HG03103 (cell line): Measurements from ENCODE around the gene TMUB1.
A peak's percentile ranks its signal among the peaks of the same experiment; 100 is the strongest.

Source experiments
- ATAC-seq: cut with Tn5 transposase; IDR thresholded peaks from one replicate; pipeline ENCODE4 v1.9.1; 2021; ENCODE audit warnings: low read depth; ENCODE audit not compliant: unreplicated experiment

Gene TMUB1

GRCh38 chr7:151083071-151083823 is at the start of gene TMUB1:
Gene TMUB1 (minus strand): TSS chr7:151083493. CDS start chr7:151082563, 930 bp downstream.
- ATAC-seq, result peak; percentile 34

GRCh38 chr7:151132461-151133205 is 49.3 kb upstream of the TMUB1 start:
- ATAC-seq, result no peak

- no peak for ATAC-seq
Measured at GRCh38 chr7:151131592-151132293, 48.5 kb upstream of the TMUB1 start.

GRCh38 chr7:151131224-151131591 is 47.9 kb upstream of the TMUB1 start:
- ATAC-seq, result no peak

DNA sequence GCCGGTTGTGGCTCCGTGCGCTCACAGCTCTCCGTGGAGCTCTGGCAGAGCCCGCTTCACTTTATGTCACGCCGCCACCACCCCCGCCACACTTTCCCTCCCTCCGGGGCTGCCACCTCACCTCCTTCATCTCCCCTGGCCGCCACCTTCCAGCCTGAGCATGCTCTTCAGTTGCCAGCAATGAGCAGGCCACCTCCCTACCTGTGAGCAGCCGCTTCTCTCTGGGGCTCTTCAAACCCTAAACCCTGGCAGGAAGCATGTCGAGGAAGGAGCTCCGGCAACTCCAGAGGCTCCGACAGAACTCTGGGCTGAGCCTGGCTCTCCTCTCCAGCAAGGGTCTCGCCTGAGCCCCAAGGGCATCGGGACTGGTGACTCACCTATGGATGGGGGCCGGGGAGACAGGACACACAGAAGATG is 47.5 kb upstream of the TMUB1 start:
- no peak for ATAC-seq

GRCh38 chr7:151129960-151130591 is 46.8 kb upstream of the TMUB1 start:
- ATAC-seq, result no peak

DNA sequence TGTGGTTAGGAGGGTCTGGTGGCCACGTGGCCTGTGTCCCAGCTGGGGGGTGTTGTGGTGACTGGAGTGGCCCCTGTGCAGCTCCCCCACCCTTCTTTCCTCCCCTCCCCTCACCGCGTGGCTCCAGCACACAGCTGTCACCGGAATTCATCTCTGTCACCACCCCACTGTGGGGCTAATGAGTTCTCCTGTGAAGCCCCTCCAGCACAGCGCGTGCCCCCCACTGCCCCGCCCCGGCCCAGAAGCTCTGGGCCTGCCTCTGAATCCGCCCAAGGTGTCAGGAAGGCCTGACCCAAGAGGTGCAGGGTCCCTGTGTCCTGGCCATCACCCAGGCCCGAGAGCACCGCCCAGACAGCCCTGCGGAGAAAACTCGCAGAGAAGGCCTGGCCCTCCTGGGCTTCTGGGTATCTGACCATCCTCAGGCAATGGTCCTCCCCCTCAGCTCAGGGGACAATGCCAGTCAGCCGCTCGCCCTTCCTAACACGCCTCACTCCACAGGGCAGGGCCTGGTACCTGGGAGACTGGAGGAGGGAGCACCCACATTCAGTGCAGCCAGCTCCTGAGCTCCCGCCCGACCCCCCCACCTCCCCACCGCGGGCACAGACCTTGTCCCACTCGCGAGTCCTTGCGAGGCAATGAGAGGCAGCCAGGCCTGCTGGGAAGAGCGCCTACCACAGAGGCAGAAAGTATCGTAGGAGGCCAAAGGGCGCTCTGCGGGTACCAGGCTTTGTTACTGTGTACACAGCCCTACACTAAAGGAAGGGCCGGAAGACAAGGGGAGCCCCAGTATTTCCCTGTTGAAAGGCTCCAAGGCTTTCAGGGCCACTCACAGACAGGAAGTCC is 46.0 kb upstream of the TMUB1 start:
- no peak for ATAC-seq

DNA sequence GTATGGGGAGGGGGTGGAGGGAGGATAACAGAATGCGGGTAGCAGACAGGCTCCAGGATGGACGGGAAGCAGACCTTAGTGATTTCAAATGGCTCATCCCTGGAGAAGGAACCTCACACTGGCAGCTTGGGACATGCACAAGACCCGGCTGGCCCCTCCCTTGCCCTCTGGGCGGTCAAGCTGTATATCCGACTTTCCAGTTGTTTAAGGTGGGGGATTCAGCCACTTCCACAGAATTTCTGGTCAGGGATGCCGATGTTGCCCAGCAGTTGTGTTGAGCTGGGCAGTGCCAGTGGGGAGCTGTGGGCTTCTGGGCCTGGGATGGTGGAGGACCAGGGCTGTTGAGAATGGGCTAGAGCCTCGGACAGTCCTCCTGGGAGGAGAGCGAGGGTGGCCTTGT is 45.4 kb upstream of the TMUB1 start:
- no peak for ATAC-seq

DNA sequence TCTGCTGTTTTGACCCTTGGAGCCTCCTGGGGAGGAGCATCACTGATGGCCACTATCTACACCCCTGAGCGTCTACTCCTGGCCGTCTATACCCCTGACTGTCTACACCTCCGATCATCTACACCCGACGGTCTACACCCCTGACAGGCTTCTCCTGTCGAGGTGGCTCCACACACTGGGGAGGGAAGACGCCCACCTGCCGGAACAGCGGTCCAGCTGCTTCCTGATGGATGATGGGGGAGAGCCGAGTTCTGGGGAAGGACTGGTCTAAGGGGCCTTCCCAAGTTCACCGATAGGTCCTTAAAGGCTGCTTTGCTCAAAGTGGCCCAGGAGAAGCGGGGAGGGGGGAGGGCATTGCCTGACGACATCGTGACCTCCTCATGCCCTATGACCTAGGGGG is 44.9 kb upstream of the TMUB1 start:
- ATAC-seq, result no peak

- ATAC-seq, result no peak
Measured at GRCh38 chr7:151126491-151127137, 43.3 kb upstream of the TMUB1 start.

DNA sequence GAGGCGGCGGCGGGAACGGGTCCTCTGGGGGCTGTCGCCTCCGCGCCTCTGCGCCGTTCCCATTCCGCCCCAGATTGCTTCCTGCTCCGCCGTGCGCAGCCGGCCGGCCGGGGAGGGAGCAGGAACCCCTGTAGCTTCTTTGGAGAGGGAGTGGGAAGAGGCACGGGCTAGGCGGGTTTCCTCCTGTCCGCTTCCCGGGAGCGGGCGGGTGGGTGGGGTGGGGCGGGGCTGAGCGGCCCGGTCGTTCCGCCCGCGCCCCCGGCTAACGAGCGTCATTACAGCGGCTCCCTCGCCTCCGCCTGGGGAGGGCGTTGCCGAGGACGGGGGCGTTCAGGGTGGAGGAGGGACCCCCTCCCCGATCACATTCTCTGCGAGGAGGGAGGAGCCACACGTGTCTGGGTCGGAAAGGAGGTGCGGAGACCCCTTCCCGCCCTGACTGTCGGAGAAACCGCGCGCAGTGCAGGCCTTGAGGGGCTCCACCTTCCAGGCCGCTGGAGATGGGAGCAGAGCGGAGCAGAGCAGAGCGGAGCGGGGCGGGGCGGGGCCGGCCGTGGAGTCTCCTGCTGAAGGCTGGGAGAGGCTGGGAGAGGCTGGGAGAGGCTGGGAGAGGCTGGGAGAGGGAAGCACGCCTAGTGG is 42.7 kb upstream of the TMUB1 start:
- ATAC-seq, result no peak

GRCh38 chr7:151125470-151125845 is 42.2 kb upstream of the TMUB1 start:
- no peak for ATAC-seq

DNA sequence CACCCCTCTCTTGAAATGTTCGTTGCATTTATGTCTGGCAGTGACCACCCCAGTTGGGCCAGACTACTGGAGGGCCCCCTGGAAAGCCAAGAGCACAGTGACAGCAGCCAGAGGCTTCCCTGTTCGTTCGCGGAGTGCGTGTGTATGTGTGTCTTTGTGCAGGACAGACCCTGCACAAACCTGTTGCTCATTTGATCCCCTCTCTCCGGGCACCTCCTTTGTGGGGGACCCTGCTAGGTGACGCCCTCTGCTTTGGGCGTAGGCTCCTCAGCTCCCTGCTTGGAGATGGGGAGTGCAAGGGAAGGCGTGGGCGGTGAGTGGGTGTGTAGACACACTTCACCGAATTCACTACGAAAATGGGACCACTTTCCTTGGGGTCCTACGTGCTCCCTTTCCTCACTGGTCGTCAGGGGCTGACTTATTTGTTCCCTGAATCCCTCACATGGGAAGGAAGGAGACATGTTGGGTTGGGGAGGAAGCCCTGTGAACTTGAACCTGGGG is 41.7 kb upstream of the TMUB1 start:
- ATAC-seq, result no peak

- ATAC-seq, result no peak
Measured at GRCh38 chr7:151124481-151124880, 41.2 kb upstream of the TMUB1 start.

DNA sequence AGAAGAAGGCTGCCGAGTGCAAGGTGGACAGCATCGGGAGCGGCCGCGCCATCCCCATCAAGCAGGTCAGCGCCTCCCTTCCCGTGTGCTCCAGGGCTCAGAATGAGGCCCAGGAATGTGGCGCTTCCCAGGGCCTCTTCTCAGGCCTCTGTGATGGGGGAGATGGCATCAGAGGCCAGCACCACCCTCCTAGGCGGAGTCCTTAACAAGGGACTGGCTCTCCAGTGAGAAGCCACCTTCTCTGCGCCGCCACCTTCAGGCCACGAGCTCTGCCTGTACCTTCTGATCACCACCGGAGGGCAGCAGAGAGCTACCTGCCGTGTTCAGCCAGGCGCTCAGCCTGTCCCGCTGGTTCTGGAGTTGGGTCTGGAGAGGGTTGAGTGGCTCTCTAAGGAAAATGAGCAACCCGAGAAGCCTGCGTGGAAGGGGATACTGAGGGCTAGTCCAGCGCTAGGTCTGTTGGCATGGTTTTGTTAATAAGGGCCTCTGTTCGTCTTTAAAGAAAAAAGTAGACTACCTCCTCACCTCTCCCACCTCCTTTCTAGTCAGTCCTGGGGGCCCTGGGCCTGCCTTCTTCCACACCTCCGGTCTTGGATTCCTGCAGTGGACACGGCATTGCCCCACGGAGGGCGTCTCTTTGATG is 40.6 kb upstream of the TMUB1 start:
- peak; percentile 69 for ATAC-seq

GRCh38 chr7:151123158-151123821 is 40.0 kb upstream of the TMUB1 start:
- no peak for ATAC-seq

DNA sequence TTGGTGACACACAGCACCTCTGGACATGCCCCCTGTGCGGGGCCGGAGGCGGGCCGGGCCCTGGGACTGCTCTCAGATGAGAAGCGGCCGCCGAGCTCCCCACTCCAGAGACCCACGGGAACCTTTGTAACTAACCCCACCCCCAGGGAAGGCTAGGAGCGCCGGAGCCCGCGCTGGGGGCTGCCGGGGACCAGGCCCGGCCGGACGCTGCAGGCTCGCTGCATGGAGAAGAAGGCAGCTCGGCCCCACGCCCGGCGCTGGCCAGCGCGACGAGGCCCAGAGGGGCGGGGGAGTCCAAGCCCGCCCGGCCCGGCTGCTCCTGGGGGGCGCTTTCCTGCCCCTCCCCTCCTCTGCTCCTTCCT is 39.5 kb upstream of the TMUB1 start:
- ATAC-seq, result no peak

GRCh38 chr7:151122276-151122675 is 39.0 kb upstream of the TMUB1 start:
- no peak for ATAC-seq
